B cell (primary cell): ENCODE results near the gene PDGFC.

ENCODE experiments used
- CTCF ChIP-seq: fragments of 200-600 bp; IDR thresholded peaks from one replicate; pipeline ENCODE4 v1.8.0; 2022; ENCODE audit warnings: antibody characterized with exemption, mild to moderate bottlenecking
- EZH2 ChIP-seq: IDR thresholded peaks from 2 replicates; pipeline ENCODE4 v1.6.1; 2012; ENCODE audit warnings: borderline replicate concordance, low read depth, mild to moderate bottlenecking, moderate library complexity, low read length; ENCODE audit not compliant: insufficient read depth, poor library complexity, severe bottlenecking

- no peak for TF ChIP-seq CTCF
- no peak for TF ChIP-seq EZH2
These were observed 43.3 kb upstream of the PDGFC start for GRCh38 chr4:157014621-157015591.
